Measurements from ENCODE around the gene PDE8A.
"Not testable (repeated sequence)": the region's sequence is repeated elsewhere in the genome, so short reads cannot be mapped to it uniquely, and the experiment has no call there.

PDE8A gene

GRCh38 chr15:85011724-85012123 lies 30.1 kb downstream of the PDE8A start:
- not testable (repeated sequence) for DNase-seq

- DNase-seq: no peak
These were observed 32.1 kb downstream of the PDE8A start for GRCh38 chr15:85013785-85014184.

GRCh38 chr15:85014932-85015331 lies 33.3 kb downstream of the PDE8A start:
- no peak for DNase-seq

GRCh38 chr15:85016275-85016674 lies 34.6 kb downstream of the PDE8A start:
- DNase-seq: no peak

- DNase-seq: no peak
These were observed 38.3 kb downstream of the PDE8A start for GRCh38 chr15:85019815-85020590.

GRCh38 chr15:85021409-85021808 lies 39.8 kb downstream of the PDE8A start:
- no peak for DNase-seq

GRCh38 chr15:85022860-85023403 lies 41.3 kb downstream of the PDE8A start:
- DNase-seq: no peak

GRCh38 chr15:85024003-85024402 lies 42.3 kb downstream of the PDE8A start:
- no peak for DNase-seq

- no peak for DNase-seq
These were observed 43.1 kb downstream of the PDE8A start for GRCh38 chr15:85024509-85025336.

- DNase-seq: no peak
These were observed 44.0 kb downstream of the PDE8A start for GRCh38 chr15:85025516-85026251.

GRCh38 chr15:85026304-85027032 lies 44.8 kb downstream of the PDE8A start:
- no peak for DNase-seq

- DNase-seq: no peak
These were observed 45.4 kb downstream of the PDE8A start for GRCh38 chr15:85027033-85027380.

- no peak for DNase-seq
These were observed 45.8 kb downstream of the PDE8A start for GRCh38 chr15:85027421-85027820.

- no peak for DNase-seq
These were observed 46.8 kb downstream of the PDE8A start for GRCh38 chr15:85028416-85028815.

- DNase-seq: no peak
These were observed 47.6 kb downstream of the PDE8A start for GRCh38 chr15:85029221-85029620.

GRCh38 chr15:85030301-85030929 lies 48.8 kb downstream of the PDE8A start:
- no peak for DNase-seq

GRCh38 chr15:85031086-85031943 lies 49.7 kb downstream of the PDE8A start:
- DNase-seq: no peak

- DNase-seq: no peak
These were observed 50.4 kb downstream of the PDE8A start for GRCh38 chr15:85031944-85032558.

GRCh38 chr15:85033148-85033547 lies 51.5 kb downstream of the PDE8A start:
- no peak for DNase-seq

- DNase-seq: no peak
These were observed 52.6 kb downstream of the PDE8A start for GRCh38 chr15:85034276-85034675.

GRCh38 chr15:85035980-85036379 lies 54.3 kb downstream of the PDE8A start:
- no peak for DNase-seq

Measured in NCI-H1436 treated with DMSO at 0.1 percent for 48 hours (cell line).